HepG2 (cell line): ENCODE measurements around the gene MGAT2. TPM values are rescaled to one million over a fixed set of nuclear protein-coding genes. Genes with fewer than 3 reads are reported as not detected.
A peak's percentile ranks its signal among the peaks of the same experiment; 100 is the strongest.

Experiments used
- CCAR2 ChIP-seq: fragments of 200-400 bp; formaldehyde crosslinking; optimal IDR thresholded peaks from 2 replicates; pipeline ENCODE3; 2018; ENCODE audit warnings: low read depth, mild to moderate bottlenecking, low read length, moderate library complexity
- KAT2B ChIP-seq: fragments of 150-350 bp; IDR thresholded peaks from 2 replicates; pipeline ENCODE4 v1.6.1; 2014; ENCODE audit warnings: low read depth, low read length, borderline replicate concordance
- KLF11 ChIP-seq: IDR thresholded peaks from 2 replicates; pipeline ENCODE4 v1.6.1; 2016; ENCODE audit warnings: missing compliant biosample characterization
- KMT2A ChIP-seq: sonication (generic); formaldehyde crosslinking; IDR thresholded peaks from 2 replicates; pipeline ENCODE4 v1.4.0; 2020; ENCODE audit warnings: missing genetic modification reagents
- MAFF ChIP-seq: IDR thresholded peaks from 2 replicates; pipeline ENCODE4 v1.6.1; 2011; ENCODE audit warnings: low read depth, low read length, improper control_type of control experiment
- MAFG ChIP-seq: sonication (generic); formaldehyde crosslinking; IDR thresholded peaks from 2 replicates; pipeline ENCODE4 v1.5.1; 2020; ENCODE audit warnings: mild to moderate bottlenecking, missing genetic modification reagents
- NFYC ChIP-seq: IDR thresholded peaks from 2 replicates; pipeline ENCODE4 v1.6.1; 2016; ENCODE audit warnings: missing genetic modification reagents, missing compliant biosample characterization
- NR2F2 ChIP-seq: IDR thresholded peaks from 2 replicates; pipeline ENCODE4 v1.6.1; 2012; ENCODE audit warnings: low read depth, inconsistent platforms, borderline replicate concordance
- ONECUT2 ChIP-seq: sonication (generic); formaldehyde crosslinking; IDR thresholded peaks from 2 replicates; pipeline ENCODE4 v1.4.0; 2020; ENCODE audit warnings: missing genetic modification reagents
- RELA ChIP-seq: sonication (generic); formaldehyde crosslinking; IDR thresholded peaks from 2 replicates; pipeline ENCODE4 v1.4.0; 2020; ENCODE audit warnings: missing genetic modification reagents
- SALL1 ChIP-seq: sonication (generic); formaldehyde crosslinking; IDR thresholded peaks from 2 replicates; pipeline ENCODE4 v1.8.0; 2022; ENCODE audit warnings: mild to moderate bottlenecking, missing genetic modification reagents
- SMAD3 ChIP-seq: sonication (generic); formaldehyde crosslinking; IDR thresholded peaks from 2 replicates; pipeline ENCODE4 v1.4.0; 2020; ENCODE audit warnings: missing genetic modification reagents
- YEATS2 ChIP-seq: sonication (generic); formaldehyde crosslinking; IDR thresholded peaks from 2 replicates; pipeline ENCODE4 v1.4.0; 2020; ENCODE audit warnings: missing genetic modification reagents, borderline replicate concordance
- ZC3H4 ChIP-seq: sonication (generic); formaldehyde crosslinking; IDR thresholded peaks from 2 replicates; pipeline ENCODE4 v1.4.0; 2020; ENCODE audit warnings: missing genetic modification reagents, borderline replicate concordance
- ZNF17 ChIP-seq: sonication (generic); formaldehyde crosslinking; IDR thresholded peaks from 2 replicates; pipeline ENCODE4 v1.5.0; 2020; ENCODE audit warnings: mild to moderate bottlenecking, missing genetic modification reagents
- ZNF282 ChIP-seq: fragments of 450-650 bp; IDR thresholded peaks from 2 replicates; pipeline ENCODE4 v1.6.1; 2018; ENCODE audit not compliant: partially characterized antibody
- ZNF572 ChIP-seq: sonication (generic); formaldehyde crosslinking; IDR thresholded peaks from 2 replicates; pipeline ENCODE4 v1.5.1; 2020; ENCODE audit warnings: mild to moderate bottlenecking, missing genetic modification reagents
- ZNF644 ChIP-seq: IDR thresholded peaks from 2 replicates; pipeline ENCODE4 v1.6.1; 2016; ENCODE audit warnings: low read depth
- ZNF724P ChIP-seq: sonication (generic); formaldehyde crosslinking; IDR thresholded peaks from 2 replicates; pipeline ENCODE4 v1.8.0; 2022; ENCODE audit warnings: missing genetic modification reagents, borderline replicate concordance
- polyA plus RNA-seq, 8 experiments: library from polyadenylated mRNA; depleted of rRNA in 3 of 8; stranded (reverse) in 7 of 8; unstranded in 1 of 8; fragments of >200 nt; fragmentation: Illumina TruSeq in 4 of 8; extraction: Trizol in 4 of 8; gene quantifications; 2 replicates each; pipeline versions ENCODE4 v1.2.1 to v1.2.3, GENCODE V29; 2011 to 2016; ENCODE audit warnings: low read depth in 4 of 8, missing spikeins in 1 of 8, mixed read lengths in 1 of 8; ENCODE audit not compliant: insufficient read depth in 1 of 8
- total RNA-seq, 5 experiments: library from RNA; depleted of rRNA; stranded (reverse); fragments of >200 nt; fragmentation: Illumina TruSeq; extraction: Trizol; gene quantifications; 2 replicates each; pipeline ENCODE4 v1.2.3, GENCODE V29; 2016; ENCODE audit warnings: low read depth in 1 of 5
- TF ChIP-seq, protein P1 (sequence below): sonication (generic); formaldehyde crosslinking; IDR thresholded peaks from 2 replicates; pipeline ENCODE4 v1.5.0; 2020; ENCODE audit warnings: mild to moderate bottlenecking, missing genetic modification reagents, borderline replicate concordance
- TF ChIP-seq, protein P2 (sequence below): sonication (generic); formaldehyde crosslinking; IDR thresholded peaks from 2 replicates; pipeline ENCODE4 v1.9.0; 2021; ENCODE audit warnings: missing genetic modification reagents, borderline replicate concordance
- TF ChIP-seq, protein P3 (sequence below): sonication (generic); formaldehyde crosslinking; IDR thresholded peaks from 2 replicates; pipeline ENCODE4 v1.5.0; 2020; ENCODE audit warnings: missing genetic modification reagents
- TF ChIP-seq, protein P4 (sequence below): IDR thresholded peaks from 2 replicates; pipeline ENCODE4 v1.6.1; 2012; ENCODE audit warnings: low read depth, low read length, improper control_type of control experiment

Gene MGAT2
- total and polyA plus RNA-seq, 2 of the 13 experiments (the other 11 are each of a cell fraction or from before 2014, with no cell fraction given): 12.9 to 51.9 TPM

DNA sequence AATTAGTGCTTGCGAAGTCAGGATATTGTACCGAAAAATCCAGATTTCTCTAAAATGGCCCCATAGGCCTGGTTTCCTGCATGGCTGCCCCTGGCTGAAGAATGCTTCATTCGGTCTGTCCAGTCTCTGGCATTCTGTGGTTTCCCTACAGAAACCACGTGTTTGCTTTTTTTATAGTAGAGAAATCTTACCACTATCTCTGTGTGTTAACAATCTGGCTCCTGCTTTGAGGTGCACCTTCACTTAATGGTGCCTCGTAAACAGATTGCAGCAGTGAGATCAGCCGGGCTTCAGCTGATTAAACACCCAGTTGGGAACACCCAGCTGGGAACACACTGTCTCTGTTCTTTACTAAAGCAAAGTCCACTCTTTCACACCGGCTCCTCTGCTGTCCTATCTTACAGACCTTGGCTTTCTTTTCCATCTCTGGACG, 21.1 kb downstream of the MGAT2 start (continued):
- TF ChIP-seq CCAR2 (peak; percentile 73), KMT2A (CRISPR knock-in tag) (peak; percentile 73; the same call in 1 of the 2 replicates), MAFG (CRISPR knock-in tag) (no peak), ZNF572 (no peak), ZC3H4 (CRISPR knock-in tag) (no peak), ZNF644 (peak; percentile 73; the same call in 1 of the 2 replicates), ZNF724P (CRISPR knock-in tag) (no peak), KAT2B (no peak), ONECUT2 (CRISPR knock-in tag) (0 out of 2 replicates have a peak, but pooled peaks have one; percentile 23), ZNF282 (no peak), NR2F2 (peak; percentile 70), SALL1 (CRISPR knock-in tag) (peak; percentile 94), NFYC (no peak; the same call in 1 of the 2 replicates), MAFF (no peak), SMAD3 (no peak), ZNF17 (CRISPR knock-in tag) (no peak), YEATS2 (peak; percentile 36; the same call in 1 of the 2 replicates), KLF11 (CRISPR knock-in tag) (no peak), RELA (CRISPR knock-in tag) (no peak)
- TF ChIP-seq, protein P1, sequence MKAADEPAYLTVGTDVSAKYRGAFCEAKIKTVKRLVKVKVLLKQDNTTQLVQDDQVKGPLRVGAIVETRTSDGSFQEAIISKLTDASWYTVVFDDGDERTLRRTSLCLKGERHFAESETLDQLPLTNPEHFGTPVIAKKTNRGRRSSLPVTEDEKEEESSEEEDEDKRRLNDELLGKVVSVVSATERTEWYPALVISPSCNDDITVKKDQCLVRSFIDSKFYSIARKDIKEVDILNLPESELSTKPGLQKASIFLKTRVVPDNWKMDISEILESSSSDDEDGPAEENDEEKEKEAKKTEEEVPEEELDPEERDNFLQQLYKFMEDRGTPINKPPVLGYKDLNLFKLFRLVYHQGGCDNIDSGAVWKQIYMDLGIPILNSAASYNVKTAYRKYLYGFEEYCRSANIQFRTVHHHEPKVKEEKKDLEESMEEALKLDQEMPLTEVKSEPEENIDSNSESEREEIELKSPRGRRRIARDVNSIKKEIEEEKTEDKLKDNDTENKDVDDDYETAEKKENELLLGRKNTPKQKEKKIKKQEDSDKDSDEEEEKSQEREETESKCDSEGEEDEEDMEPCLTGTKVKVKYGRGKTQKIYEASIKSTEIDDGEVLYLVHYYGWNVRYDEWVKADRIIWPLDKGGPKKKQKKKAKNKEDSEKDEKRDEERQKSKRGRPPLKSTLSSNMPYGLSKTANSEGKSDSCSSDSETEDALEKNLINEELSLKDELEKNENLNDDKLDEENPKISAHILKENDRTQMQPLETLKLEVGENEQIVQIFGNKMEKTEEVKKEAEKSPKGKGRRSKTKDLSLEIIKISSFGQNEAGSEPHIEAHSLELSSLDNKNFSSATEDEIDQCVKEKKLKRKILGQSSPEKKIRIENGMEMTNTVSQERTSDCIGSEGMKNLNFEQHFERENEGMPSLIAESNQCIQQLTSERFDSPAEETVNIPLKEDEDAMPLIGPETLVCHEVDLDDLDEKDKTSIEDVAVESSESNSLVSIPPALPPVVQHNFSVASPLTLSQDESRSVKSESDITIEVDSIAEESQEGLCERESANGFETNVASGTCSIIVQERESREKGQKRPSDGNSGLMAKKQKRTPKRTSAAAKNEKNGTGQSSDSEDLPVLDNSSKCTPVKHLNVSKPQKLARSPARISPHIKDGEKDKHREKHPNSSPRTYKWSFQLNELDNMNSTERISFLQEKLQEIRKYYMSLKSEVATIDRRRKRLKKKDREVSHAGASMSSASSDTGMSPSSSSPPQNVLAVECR: peak; percentile 94
- TF ChIP-seq, protein P2, sequence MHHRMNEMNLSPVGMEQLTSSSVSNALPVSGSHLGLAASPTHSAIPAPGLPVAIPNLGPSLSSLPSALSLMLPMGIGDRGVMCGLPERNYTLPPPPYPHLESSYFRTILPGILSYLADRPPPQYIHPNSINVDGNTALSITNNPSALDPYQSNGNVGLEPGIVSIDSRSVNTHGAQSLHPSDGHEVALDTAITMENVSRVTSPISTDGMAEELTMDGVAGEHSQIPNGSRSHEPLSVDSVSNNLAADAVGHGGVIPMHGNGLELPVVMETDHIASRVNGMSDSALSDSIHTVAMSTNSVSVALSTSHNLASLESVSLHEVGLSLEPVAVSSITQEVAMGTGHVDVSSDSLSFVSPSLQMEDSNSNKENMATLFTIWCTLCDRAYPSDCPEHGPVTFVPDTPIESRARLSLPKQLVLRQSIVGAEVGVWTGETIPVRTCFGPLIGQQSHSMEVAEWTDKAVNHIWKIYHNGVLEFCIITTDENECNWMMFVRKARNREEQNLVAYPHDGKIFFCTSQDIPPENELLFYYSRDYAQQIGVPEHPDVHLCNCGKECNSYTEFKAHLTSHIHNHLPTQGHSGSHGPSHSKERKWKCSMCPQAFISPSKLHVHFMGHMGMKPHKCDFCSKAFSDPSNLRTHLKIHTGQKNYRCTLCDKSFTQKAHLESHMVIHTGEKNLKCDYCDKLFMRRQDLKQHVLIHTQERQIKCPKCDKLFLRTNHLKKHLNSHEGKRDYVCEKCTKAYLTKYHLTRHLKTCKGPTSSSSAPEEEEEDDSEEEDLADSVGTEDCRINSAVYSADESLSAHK: no peak
- TF ChIP-seq, protein P3, sequence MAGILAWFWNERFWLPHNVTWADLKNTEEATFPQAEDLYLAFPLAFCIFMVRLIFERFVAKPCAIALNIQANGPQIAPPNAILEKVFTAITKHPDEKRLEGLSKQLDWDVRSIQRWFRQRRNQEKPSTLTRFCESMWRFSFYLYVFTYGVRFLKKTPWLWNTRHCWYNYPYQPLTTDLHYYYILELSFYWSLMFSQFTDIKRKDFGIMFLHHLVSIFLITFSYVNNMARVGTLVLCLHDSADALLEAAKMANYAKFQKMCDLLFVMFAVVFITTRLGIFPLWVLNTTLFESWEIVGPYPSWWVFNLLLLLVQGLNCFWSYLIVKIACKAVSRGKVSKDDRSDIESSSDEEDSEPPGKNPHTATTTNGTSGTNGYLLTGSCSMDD (CRISPR knock-in tag): no peak
- TF ChIP-seq, protein P4, sequence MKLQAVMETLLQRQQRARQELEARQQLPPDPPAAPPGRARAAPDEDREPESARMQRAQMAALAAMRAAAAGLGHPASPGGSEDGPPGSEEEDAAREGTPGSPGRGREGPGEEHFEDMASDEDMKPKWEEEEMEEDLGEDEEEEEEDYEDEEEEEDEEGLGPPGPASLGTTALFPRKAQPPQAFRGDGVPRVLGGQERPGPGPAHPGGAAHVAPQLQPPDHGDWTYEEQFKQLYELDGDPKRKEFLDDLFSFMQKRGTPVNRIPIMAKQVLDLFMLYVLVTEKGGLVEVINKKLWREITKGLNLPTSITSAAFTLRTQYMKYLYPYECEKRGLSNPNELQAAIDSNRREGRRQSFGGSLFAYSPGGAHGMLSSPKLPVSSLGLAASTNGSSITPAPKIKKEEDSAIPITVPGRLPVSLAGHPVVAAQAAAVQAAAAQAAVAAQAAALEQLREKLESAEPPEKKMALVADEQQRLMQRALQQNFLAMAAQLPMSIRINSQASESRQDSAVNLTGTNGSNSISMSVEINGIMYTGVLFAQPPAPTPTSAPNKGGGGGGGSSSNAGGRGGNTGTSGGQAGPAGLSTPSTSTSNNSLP: peak; percentile 82
